GM18951 (cell line): ENCODE data around the gene RANBP6.

Source experiments
- POLR2A ChIP-seq: IDR thresholded peaks from 4 replicates; pipeline ENCODE4 v1.6.1; 2011; ENCODE audit warnings: mild to moderate bottlenecking; ENCODE audit not compliant: insufficient read length, insufficient read depth; ENCODE audit errors: extremely low read depth
- in situ Hi-C: fragments of 300-500 bp; cut with MboI; formaldehyde crosslinking; loops from one replicate; pipeline ENCODE4 v1.12.0; 2022; ENCODE audit warnings: low sequenced_read_pairs, mixed read lengths, inconsistent platforms; ENCODE audit not compliant: unreplicated experiment

Gene RANBP6

DNA sequence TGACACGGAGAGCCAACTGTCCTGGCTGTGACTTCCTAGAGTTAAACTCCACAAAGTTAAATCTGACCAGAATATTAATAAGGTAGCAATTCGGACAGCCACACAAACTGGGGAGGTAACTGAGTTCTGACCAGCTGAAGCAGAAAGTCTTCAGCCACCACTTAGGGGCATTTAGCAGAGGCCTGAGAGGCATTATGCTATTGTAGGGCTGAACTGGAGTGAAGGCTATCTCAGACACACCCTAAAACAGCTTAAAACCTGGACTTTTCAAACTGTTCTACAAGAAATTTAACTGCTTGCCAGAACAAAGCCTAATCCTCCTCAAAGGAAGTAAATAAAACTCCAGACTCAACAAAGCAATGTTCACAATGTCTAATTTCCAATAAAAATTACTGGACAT lies 32.4 kb downstream of the RANBP6 start:
- TF ChIP-seq POLR2A = no peak
- in situ Hi-C loops = no loop called here

DNA sequence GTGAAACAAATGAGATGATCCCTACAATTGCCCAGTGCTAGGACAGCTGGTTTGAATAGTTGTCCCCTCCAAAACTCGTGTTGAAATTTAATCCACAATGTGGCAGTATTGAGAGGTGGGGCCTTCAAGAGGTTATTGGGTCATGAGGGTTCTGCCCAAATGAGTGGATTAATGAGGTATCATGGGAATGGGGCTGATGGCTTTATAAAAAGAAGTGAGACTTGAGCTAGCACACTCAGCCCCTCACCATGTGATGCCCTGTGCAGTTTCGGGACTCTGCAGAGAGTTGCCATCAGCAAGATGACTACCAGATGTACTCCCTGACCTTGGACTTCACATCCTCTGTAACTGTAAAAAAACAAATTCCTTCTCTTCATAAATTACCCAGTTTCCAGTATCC lies 33.1 kb downstream of the RANBP6 start:
- in situ Hi-C loops = no loop called here
- TF ChIP-seq POLR2A = no peak

- TF ChIP-seq POLR2A = no peak
Observed at GRCh38 chr9:5978523-5978922, 36.9 kb downstream of the RANBP6 start.

DNA sequence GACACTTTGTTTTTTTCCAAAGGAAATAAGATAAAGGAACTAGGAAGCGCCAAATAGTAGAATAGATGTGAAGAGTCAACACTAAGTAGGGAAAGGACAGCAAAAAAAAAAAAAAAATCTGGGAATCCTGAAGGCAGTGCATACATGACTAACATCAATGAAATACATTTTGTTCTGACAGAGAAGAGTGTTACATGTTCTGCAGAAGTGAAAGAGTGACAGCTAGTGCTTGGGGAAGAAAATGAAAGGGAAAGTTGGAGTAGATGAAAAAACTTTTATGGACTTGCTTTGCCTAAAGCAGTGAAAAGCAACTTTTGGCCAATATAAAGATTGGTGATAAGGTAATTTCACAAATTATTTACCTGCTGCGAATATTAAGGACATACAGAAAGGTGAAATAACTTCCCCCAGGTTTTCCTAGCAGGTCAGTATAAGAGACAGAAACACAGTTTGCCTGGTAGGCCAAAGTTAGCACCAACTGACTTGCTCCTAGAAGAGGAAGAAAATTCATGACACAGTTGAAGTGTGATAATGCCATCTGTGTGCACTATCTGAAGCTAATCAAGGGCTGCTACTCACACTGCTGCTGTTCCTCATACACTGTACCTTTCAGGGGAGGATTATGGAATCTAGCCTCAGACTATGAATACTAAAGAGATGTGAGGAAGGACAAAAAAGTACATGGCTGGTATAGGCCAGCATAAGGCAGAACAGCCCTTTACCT lies 38.6 kb downstream of the RANBP6 start:
- in situ Hi-C loops = no loop called here
- TF ChIP-seq POLR2A = no peak

More at GRCh38 chr9:5978523-5978922, 36.9 kb downstream of the RANBP6 start:
- in situ Hi-C loops = no loop called here

DNA sequence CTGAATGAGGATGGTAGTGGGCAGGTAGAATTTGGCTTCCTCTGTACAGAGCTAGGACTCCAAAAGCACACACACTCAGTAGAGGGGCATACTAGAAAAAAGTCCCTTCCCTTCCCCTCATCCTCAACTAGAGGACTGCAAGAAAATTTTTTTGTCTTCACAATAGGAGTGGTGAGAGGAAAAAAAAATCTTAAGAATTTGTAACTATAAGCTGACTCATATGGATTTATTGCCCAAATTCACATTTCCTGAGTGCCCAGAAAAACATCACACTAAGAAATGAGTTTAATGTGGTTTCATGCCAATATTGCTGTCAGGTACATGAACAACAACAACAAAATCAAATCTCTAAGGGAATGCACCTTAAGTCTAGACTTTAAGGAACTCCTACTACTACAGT lies 43.7 kb downstream of the RANBP6 start:
- in situ Hi-C loops = no loop called here
- TF ChIP-seq POLR2A = no peak
